Loucy (cell line): Measurements from ENCODE around the gene C6orf120.

Source experiments
- EZH2phosphoT487 ChIP-seq: fragments of 200-600 bp; IDR thresholded peaks from 2 replicates; pipeline ENCODE4 v1.6.1; 2018; ENCODE audit warnings: antibody characterized with exemption, mild to moderate bottlenecking, moderate library complexity, borderline replicate concordance
- TF ChIP-seq, protein P1 (sequence below): fragments of 200-600 bp; sonication (generic); conservative IDR thresholded peaks from 2 replicates; pipeline ENCODE4 v1.5.1; 2014; ENCODE audit warnings: mild to moderate bottlenecking, antibody characterized with exemption, low read length

DNA sequence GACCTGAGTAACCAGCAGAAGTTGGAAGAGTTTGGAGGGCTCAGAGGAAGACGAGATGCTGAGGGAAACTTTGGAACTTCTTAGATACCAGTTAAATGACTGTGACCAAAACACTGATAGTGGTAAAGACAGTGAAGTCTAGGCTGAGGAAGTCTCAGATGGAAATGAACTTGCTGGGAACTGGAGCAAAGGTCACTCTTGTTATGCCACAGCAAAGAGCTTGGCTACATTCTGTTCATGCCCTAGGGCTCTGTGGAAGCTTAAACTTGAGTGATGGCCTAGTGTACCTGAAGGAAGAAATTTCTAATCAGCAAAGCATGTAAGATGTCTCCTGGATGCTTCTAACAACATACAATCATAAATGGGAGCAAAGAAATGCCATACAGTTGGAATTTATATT lies 24.8 kb upstream of the C6orf120 start:
- TF ChIP-seq, protein P1, sequence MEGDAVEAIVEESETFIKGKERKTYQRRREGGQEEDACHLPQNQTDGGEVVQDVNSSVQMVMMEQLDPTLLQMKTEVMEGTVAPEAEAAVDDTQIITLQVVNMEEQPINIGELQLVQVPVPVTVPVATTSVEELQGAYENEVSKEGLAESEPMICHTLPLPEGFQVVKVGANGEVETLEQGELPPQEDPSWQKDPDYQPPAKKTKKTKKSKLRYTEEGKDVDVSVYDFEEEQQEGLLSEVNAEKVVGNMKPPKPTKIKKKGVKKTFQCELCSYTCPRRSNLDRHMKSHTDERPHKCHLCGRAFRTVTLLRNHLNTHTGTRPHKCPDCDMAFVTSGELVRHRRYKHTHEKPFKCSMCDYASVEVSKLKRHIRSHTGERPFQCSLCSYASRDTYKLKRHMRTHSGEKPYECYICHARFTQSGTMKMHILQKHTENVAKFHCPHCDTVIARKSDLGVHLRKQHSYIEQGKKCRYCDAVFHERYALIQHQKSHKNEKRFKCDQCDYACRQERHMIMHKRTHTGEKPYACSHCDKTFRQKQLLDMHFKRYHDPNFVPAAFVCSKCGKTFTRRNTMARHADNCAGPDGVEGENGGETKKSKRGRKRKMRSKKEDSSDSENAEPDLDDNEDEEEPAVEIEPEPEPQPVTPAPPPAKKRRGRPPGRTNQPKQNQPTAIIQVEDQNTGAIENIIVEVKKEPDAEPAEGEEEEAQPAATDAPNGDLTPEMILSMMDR, result no peak
- TF ChIP-seq EZH2phosphoT487, result no peak
